IPS-18c (cell line): ENCODE data around the gene ENTPD8.
"Not testable (repeated sequence)": the region's sequence is repeated elsewhere in the genome, so short reads cannot be mapped to it uniquely, and the experiment has no call there.

Experiments
- H3K4me3 ChIP-seq: 2 replicates; pipeline ENCODE4 v1.7.0; 2013; ENCODE audit warnings: low read depth, mild to moderate bottlenecking, low read length, moderate library complexity; ENCODE audit not compliant: insufficient read depth
- H3K9me3 ChIP-seq: one replicate; pipeline ENCODE4 v1.6.1; 2013; ENCODE audit warnings: mild to moderate bottlenecking, low read length, moderate library complexity; ENCODE audit not compliant: control insufficient read depth, insufficient read depth

Gene ENTPD8

GRCh38 chr9:137411260-137411644, 29.9 kb downstream of the ENTPD8 start:
- Histone ChIP-seq H3K4me3 (no peak overlapping the region), H3K9me3 (no peaks in the 10 kb centered on the region)

- H3K4me3 ChIP-seq = no peak overlapping the region
- H3K9me3 ChIP-seq = no peaks in the 10 kb centered on the region
Measured at GRCh38 chr9:137410891-137411249, 30.3 kb downstream of the ENTPD8 start.

GRCh38 chr9:137410236-137410890, 30.8 kb downstream of the ENTPD8 start:
- not testable (repeated sequence) for H3K4me3 ChIP-seq, H3K9me3 ChIP-seq

- Histone ChIP-seq H3K4me3 (no peak overlapping the region), H3K9me3 (no peaks in the 10 kb centered on the region)
Measured at GRCh38 chr9:137409515-137409914, 31.6 kb downstream of the ENTPD8 start.

- Histone ChIP-seq H3K9me3 (no peaks in the 10 kb centered on the region), H3K4me3 (no peak overlapping the region)
Measured at GRCh38 chr9:137408651-137409405, 32.3 kb downstream of the ENTPD8 start.

- H3K9me3 ChIP-seq = no peaks in the 10 kb centered on the region
- H3K4me3 ChIP-seq = no peak overlapping the region
Measured at GRCh38 chr9:137407590-137408300, 33.4 kb downstream of the ENTPD8 start.

GRCh38 chr9:137406876-137407589, 34.1 kb downstream of the ENTPD8 start:
- H3K9me3 ChIP-seq = no peaks in the 10 kb centered on the region

GRCh38 chr9:137406085-137406760, 34.9 kb downstream of the ENTPD8 start:
- Histone ChIP-seq H3K9me3 (no peaks in the 10 kb centered on the region), H3K4me3 (no peak overlapping the region)

More at GRCh38 chr9:137406876-137407589, 34.1 kb downstream of the ENTPD8 start:
- peak overlapping the region; percentile 31; the same call in 1 of the 2 replicates for H3K4me3 ChIP-seq

GRCh38 chr9:137405677-137406081, 35.5 kb downstream of the ENTPD8 start:
- Histone ChIP-seq H3K4me3 (no peak overlapping the region), H3K9me3 (no peaks in the 10 kb centered on the region)

GRCh38 chr9:137404961-137405567, 36.1 kb downstream of the ENTPD8 start:
- Histone ChIP-seq H3K4me3 (no peak overlapping the region), H3K9me3 (no peaks in the 10 kb centered on the region)

GRCh38 chr9:137403269-137403668, 37.9 kb downstream of the ENTPD8 start:
- Histone ChIP-seq H3K4me3 (no peak overlapping the region), H3K9me3 (no peaks in the 10 kb centered on the region)

- Histone ChIP-seq H3K4me3 (no peak overlapping the region), H3K9me3 (no peaks in the 10 kb centered on the region)
Measured at GRCh38 chr9:137402746-137403145, 38.4 kb downstream of the ENTPD8 start.

GRCh38 chr9:137398561-137399468, 42.3 kb downstream of the ENTPD8 start:
- Histone ChIP-seq H3K4me3 (no peak overlapping the region), H3K9me3 (no peaks in the 10 kb centered on the region)

GRCh38 chr9:137397675-137398423, 43.3 kb downstream of the ENTPD8 start:
- no peak overlapping the region for H3K4me3 ChIP-seq
- no peaks in the 10 kb centered on the region for H3K9me3 ChIP-seq

- Histone ChIP-seq H3K4me3 (no peak overlapping the region), H3K9me3 (no peaks in the 10 kb centered on the region)
Measured at GRCh38 chr9:137396634-137397367, 44.4 kb downstream of the ENTPD8 start.
